ENCODE results near the gene KCNE5.

DNA sequence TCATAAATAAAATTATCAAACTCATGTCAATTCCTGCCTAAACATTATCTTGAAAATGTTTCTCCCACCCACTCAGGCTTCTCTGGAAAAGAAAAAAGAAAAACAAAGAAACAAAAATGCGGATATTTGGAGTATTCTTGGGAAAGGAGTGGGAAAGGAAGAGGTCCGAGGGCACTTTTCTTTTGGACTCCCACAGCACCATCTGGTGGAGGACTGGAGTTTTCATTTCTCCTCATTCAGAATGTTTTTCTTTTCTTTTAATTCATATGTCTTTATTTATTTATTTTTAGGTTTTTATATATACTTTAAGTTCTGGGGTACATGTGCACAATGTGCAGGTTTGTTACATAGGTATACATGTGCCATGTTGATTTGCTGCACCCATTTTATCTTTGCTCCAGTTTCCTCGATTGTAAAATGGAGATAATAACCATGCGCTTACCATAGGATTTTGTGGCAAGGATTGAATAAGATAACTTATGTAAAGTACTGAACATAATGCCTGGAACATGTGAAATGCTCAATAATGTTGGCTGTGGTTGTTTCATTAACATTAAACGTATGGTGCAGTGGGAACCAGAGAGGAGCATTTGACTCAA lies 8.0 kb upstream of the KCNE5 start:
- TF ChIP-seq POLR2A (IDR thresholded peaks at IDR 0.05; ENCODE audit: low read depth, low read length) (no peak), POLR2AphosphoS5 (IDR thresholded peaks at IDR 0.05; ENCODE audit: low read depth, low read length) (no peak), TAF1 (IDR thresholded peaks at IDR 0.05; ENCODE audit: low read depth, low read length) (no peak), SPI1 (IDR thresholded peaks at IDR 0.05; ENCODE audit: low read depth, low read length) (no peak), POU2F2 (IDR thresholded peaks at IDR 0.05; ENCODE audit: low read depth, low read length) (no peak)
